Activated naive CD4-positive, alpha-beta T cell treated with anti-CD3 and anti-CD28 coated beads, Interleukin-2, amount 10 ng/mL, durations not matched to agents 7 days and 5 days (primary cell): ENCODE results near the gene ZNF277.
"Not testable (repeated sequence)": the region's sequence is repeated elsewhere in the genome, so short reads cannot be mapped to it uniquely, and the experiment has no call there.

Experiments used
- CTCF ChIA-PET: fragments of 350-600 bp; sonication (Branson Sonifier 250); formaldehyde crosslinking; loops from one replicate; lab custom pipeline; 2021; ENCODE audit warnings: antibody characterized with exemption; lab: Charles Lee
- DNase-seq: peaks from one replicate; pipeline ENCODE4 v3.0.0-alpha.2; 2020
- H3K27ac Mint-ChIP-seq: one replicate; pipeline ENCODE4 v1.8.0; 2021; ENCODE audit warnings: mild to moderate bottlenecking, moderate library complexity, mixed read lengths
- H3K27me3 Mint-ChIP-seq: one replicate; pipeline ENCODE4 v1.8.0; 2021; ENCODE audit warnings: mild to moderate bottlenecking, mixed read lengths
- H3K36me3 Mint-ChIP-seq: one replicate; pipeline ENCODE4 v1.8.0; 2021; ENCODE audit warnings: mixed read lengths
- H3K4me1 Mint-ChIP-seq: one replicate; pipeline ENCODE4 v1.8.0; 2021; ENCODE audit warnings: mixed read lengths
- H3K4me3 Mint-ChIP-seq: one replicate; pipeline ENCODE4 v1.8.0; 2021; ENCODE audit warnings: mild to moderate bottlenecking, moderate library complexity, mixed read lengths
- H3K9me3 Mint-ChIP-seq: one replicate; pipeline ENCODE4 v1.8.0; 2021; ENCODE audit warnings: mixed read lengths

The ZNF277 gene

GRCh38 chr7:112292162-112292561 lies 85.7 kb downstream of the ZNF277 start:
- Mint-ChIP-seq H3K4me3 (no peak overlapping the region), H3K4me1 (no peaks in the 10 kb centered on the region), H3K27me3 (no peaks in the 10 kb centered on the region), H3K9me3 (no peaks in the 10 kb centered on the region), H3K27ac (no peak overlapping the region), H3K36me3 (peaks cover 11% of the 10 kb centered on the region)
- CTCF ChIA-PET, result no interaction called here
- no peak for DNase-seq

GRCh38 chr7:112293416-112293815 lies 86.9 kb downstream of the ZNF277 start:
- H3K36me3 Mint-ChIP-seq, result peaks cover 11% of the 10 kb centered on the region
- H3K27ac Mint-ChIP-seq, result no peak overlapping the region
- H3K4me3 Mint-ChIP-seq, result no peak overlapping the region
- H3K27me3 Mint-ChIP-seq, result no peaks in the 10 kb centered on the region
- CTCF ChIA-PET, result no interaction called here
- DNase-seq, result no peak
- no peaks in the 10 kb centered on the region for H3K4me1 Mint-ChIP-seq
- H3K9me3 Mint-ChIP-seq, result no peaks in the 10 kb centered on the region

GRCh38 chr7:112296432-112296831 lies 89.9 kb downstream of the ZNF277 start:
- Mint-ChIP-seq H3K27ac (no peak overlapping the region), H3K27me3 (no peaks in the 10 kb centered on the region)

GRCh38 chr7:112297681-112298080 lies 91.2 kb downstream of the ZNF277 start:
- DNase-seq, result no peak
- peaks cover 5% of the 10 kb centered on the region for H3K36me3 Mint-ChIP-seq
- H3K27me3 Mint-ChIP-seq, result no peaks in the 10 kb centered on the region
- H3K9me3 Mint-ChIP-seq, result no peaks in the 10 kb centered on the region
- peaks cover 3% of the 10 kb centered on the region for H3K4me1 Mint-ChIP-seq
- no peak overlapping the region for H3K4me3 Mint-ChIP-seq
- no peak overlapping the region for H3K27ac Mint-ChIP-seq
- CTCF ChIA-PET, result no interaction called here

More at GRCh38 chr7:112296432-112296831, 89.9 kb downstream of the ZNF277 start:
- DNase-seq, result no peak
- H3K36me3 Mint-ChIP-seq, result peaks cover 11% of the 10 kb centered on the region
- no peaks in the 10 kb centered on the region for H3K4me1 Mint-ChIP-seq
- H3K9me3 Mint-ChIP-seq, result no peaks in the 10 kb centered on the region
- no peak overlapping the region for H3K4me3 Mint-ChIP-seq
- CTCF ChIA-PET, result no interaction called here

GRCh38 chr7:112298543-112299100 lies 92.1 kb downstream of the ZNF277 start:
- CTCF ChIA-PET, result interaction anchor here (0.5 kb wide), 1 partner anchor 557 kb away, joined by 3 read pairs; no protein-coding TSS in a partner anchor

GRCh38 chr7:112300072-112300471 lies 93.6 kb downstream of the ZNF277 start:
- peaks cover 5% of the 10 kb centered on the region for H3K36me3 Mint-ChIP-seq
- no peak for DNase-seq
- no peaks in the 10 kb centered on the region for H3K27me3 Mint-ChIP-seq
- no peak overlapping the region for H3K4me3 Mint-ChIP-seq
- no peaks in the 10 kb centered on the region for H3K9me3 Mint-ChIP-seq
- H3K27ac Mint-ChIP-seq, result no peak overlapping the region
- CTCF ChIA-PET, result no interaction called here
- peaks cover 5% of the 10 kb centered on the region for H3K4me1 Mint-ChIP-seq

More at GRCh38 chr7:112298543-112299100, 92.1 kb downstream of the ZNF277 start:
- Mint-ChIP-seq H3K9me3 (no peaks in the 10 kb centered on the region), H3K4me3 (no peak overlapping the region), H3K27me3 (no peaks in the 10 kb centered on the region), H3K36me3 (peaks cover 5% of the 10 kb centered on the region), H3K27ac (no peak overlapping the region), H3K4me1 (peaks cover 5% of the 10 kb centered on the region)
- no peak for DNase-seq

- H3K4me1 Mint-ChIP-seq, result peaks cover 5% of the 10 kb centered on the region
- CTCF ChIA-PET, result no interaction called here
- H3K27ac Mint-ChIP-seq, result no peak overlapping the region
- peaks cover 6% of the 10 kb centered on the region for H3K36me3 Mint-ChIP-seq
- H3K4me3 Mint-ChIP-seq, result no peak overlapping the region
- no peak for DNase-seq
- H3K9me3 Mint-ChIP-seq, result no peaks in the 10 kb centered on the region
- H3K27me3 Mint-ChIP-seq, result no peaks in the 10 kb centered on the region
Measured at GRCh38 chr7:112300831-112301407, 94.4 kb downstream of the ZNF277 start.

GRCh38 chr7:112302566-112302965 lies 96.1 kb downstream of the ZNF277 start:
- CTCF ChIA-PET, result no interaction called here
- Mint-ChIP-seq H3K27me3 (no peaks in the 10 kb centered on the region), H3K36me3 (peaks cover 7% of the 10 kb centered on the region), H3K9me3 (no peaks in the 10 kb centered on the region), H3K27ac (no peak overlapping the region), H3K4me3 (no peak overlapping the region), H3K4me1 (peaks cover 5% of the 10 kb centered on the region)
- DNase-seq, result no peak

GRCh38 chr7:112306903-112307302 lies 100.4 kb downstream of the ZNF277 start:
- Mint-ChIP-seq H3K27me3 (no peaks in the 10 kb centered on the region), H3K36me3 (peaks cover 19% of the 10 kb centered on the region), H3K27ac (no peak overlapping the region), H3K4me3 (no peak overlapping the region), H3K9me3 (peaks cover 8% of the 10 kb centered on the region), H3K4me1 (peaks cover 5% of the 10 kb centered on the region)
- CTCF ChIA-PET, result no interaction called here
- no peak for DNase-seq

- CTCF ChIA-PET, result no interaction called here
- Mint-ChIP-seq H3K4me3 (no peak overlapping the region), H3K27ac (no peak overlapping the region)
Measured at GRCh38 chr7:112307506-112307905, 101.0 kb downstream of the ZNF277 start.

GRCh38 chr7:112308974-112309373 lies 102.5 kb downstream of the ZNF277 start:
- CTCF ChIA-PET, result no interaction called here
- H3K27ac Mint-ChIP-seq, result no peak overlapping the region
- no peak for DNase-seq
- H3K9me3 Mint-ChIP-seq, result peaks cover 8% of the 10 kb centered on the region
- H3K27me3 Mint-ChIP-seq, result no peaks in the 10 kb centered on the region
- no peak overlapping the region for H3K4me3 Mint-ChIP-seq
- H3K4me1 Mint-ChIP-seq, result no peaks in the 10 kb centered on the region
- H3K36me3 Mint-ChIP-seq, result peaks cover 22% of the 10 kb centered on the region

More at GRCh38 chr7:112307506-112307905, 101.0 kb downstream of the ZNF277 start:
- Mint-ChIP-seq H3K27me3 (no peaks in the 10 kb centered on the region), H3K36me3 (peaks cover 19% of the 10 kb centered on the region), H3K9me3 (peaks cover 8% of the 10 kb centered on the region), H3K4me1 (peaks cover 3% of the 10 kb centered on the region)
- DNase-seq, result no peak

GRCh38 chr7:112316803-112317202 lies 110.3 kb downstream of the ZNF277 start:
- CTCF ChIA-PET, H3K27me3 Mint-ChIP-seq, H3K4me3 Mint-ChIP-seq, H3K9me3 Mint-ChIP-seq, H3K4me1 Mint-ChIP-seq, DNase-seq, H3K27ac Mint-ChIP-seq: not testable (repeated sequence)
- H3K36me3 Mint-ChIP-seq, result peaks cover 30% of the 10 kb centered on the region

GRCh38 chr7:112322070-112322469 lies 115.6 kb downstream of the ZNF277 start:
- Mint-ChIP-seq H3K4me3 (no peak overlapping the region), H3K4me1 (no peaks in the 10 kb centered on the region), H3K9me3 (peaks cover 7% of the 10 kb centered on the region), H3K27me3 (no peaks in the 10 kb centered on the region), H3K27ac (no peak overlapping the region), H3K36me3 (peaks cover 32% of the 10 kb centered on the region)
- CTCF ChIA-PET, result no interaction called here
- DNase-seq, result no peak

GRCh38 chr7:112327566-112327965 lies 121.1 kb downstream of the ZNF277 start:
- Mint-ChIP-seq H3K27me3 (no peaks in the 10 kb centered on the region), H3K36me3 (peaks cover 20% of the 10 kb centered on the region), H3K9me3 (peaks cover 4% of the 10 kb centered on the region), H3K4me3 (no peak overlapping the region), H3K4me1 (no peaks in the 10 kb centered on the region), H3K27ac (no peak overlapping the region)
- DNase-seq, result no peak
- CTCF ChIA-PET, result no interaction called here

GRCh38 chr7:112331492-112331891 lies 125.0 kb downstream of the ZNF277 start:
- no peaks in the 10 kb centered on the region for H3K4me1 Mint-ChIP-seq
- no peak for DNase-seq
- peaks cover 24% of the 10 kb centered on the region for H3K36me3 Mint-ChIP-seq

More at GRCh38 chr7:112331492-112331891, 125.0 kb downstream of the ZNF277 start:
- H3K4me3 Mint-ChIP-seq, result no peak overlapping the region
- H3K9me3 Mint-ChIP-seq, result no peaks in the 10 kb centered on the region
- CTCF ChIA-PET, result no interaction called here
- no peak overlapping the region for H3K27ac Mint-ChIP-seq
- no peaks in the 10 kb centered on the region for H3K27me3 Mint-ChIP-seq
